GM12801 (cell line): ENCODE results near the gene CDH4.

ENCODE experiments used
- TF ChIP-seq, protein P1 (sequence below): IDR thresholded peaks from one replicate; pipeline ENCODE4 v1.5.1; 2011; ENCODE audit warnings: control low read depth; ENCODE audit not compliant: insufficient read length; ENCODE audit errors: extremely low read depth

The CDH4 gene

DNA sequence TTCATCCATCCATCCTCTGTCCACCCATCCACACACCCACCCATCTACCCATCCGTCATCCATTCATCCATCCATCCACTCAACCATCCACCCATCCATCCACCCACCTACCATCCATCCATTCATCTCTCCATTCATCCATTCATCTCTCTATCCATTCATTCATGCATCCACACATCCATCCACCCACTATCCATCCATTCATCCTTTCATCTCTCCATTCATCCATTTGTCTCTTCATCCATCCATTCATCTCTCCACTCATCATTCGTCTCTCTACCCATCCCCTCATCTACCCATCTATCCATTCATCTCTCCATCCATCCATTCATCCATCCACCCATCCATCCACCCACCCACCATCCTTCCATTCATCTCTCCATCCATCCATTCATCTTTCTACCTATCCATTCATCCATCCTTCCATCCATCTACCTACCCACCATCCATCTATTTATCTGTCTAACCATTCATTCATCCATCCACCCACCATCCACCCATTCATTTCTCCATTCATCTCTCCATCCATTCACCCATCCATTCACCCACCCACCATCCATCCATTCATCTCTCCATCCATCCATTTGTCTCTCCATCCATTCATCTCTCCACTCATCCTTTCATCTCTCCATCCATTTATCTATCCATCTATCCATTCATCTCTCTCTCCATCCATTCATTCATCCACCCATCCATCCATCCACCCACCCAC is 538.2 kb downstream of the CDH4 start:
- TF ChIP-seq, protein P1, sequence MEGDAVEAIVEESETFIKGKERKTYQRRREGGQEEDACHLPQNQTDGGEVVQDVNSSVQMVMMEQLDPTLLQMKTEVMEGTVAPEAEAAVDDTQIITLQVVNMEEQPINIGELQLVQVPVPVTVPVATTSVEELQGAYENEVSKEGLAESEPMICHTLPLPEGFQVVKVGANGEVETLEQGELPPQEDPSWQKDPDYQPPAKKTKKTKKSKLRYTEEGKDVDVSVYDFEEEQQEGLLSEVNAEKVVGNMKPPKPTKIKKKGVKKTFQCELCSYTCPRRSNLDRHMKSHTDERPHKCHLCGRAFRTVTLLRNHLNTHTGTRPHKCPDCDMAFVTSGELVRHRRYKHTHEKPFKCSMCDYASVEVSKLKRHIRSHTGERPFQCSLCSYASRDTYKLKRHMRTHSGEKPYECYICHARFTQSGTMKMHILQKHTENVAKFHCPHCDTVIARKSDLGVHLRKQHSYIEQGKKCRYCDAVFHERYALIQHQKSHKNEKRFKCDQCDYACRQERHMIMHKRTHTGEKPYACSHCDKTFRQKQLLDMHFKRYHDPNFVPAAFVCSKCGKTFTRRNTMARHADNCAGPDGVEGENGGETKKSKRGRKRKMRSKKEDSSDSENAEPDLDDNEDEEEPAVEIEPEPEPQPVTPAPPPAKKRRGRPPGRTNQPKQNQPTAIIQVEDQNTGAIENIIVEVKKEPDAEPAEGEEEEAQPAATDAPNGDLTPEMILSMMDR: no peak

DNA sequence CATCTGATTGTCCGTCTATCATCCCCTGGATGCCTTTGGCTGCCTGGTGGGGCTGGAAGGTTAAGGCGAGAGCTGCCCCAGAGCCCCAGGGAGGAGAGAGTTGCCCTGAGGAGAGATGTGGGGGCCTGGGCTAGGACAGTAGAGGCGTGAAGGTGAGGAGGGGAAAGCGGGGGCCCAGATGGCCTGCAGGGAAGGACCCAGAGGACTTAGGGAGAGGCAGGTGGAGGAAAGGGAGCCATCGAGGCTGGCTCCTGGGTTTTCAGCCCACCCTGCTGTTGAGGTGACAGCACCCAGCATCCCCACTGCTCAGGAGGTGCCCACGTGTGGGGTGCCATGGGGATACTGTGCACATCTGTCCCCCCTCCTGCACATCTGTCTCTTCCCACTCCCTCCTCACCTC is 539.9 kb downstream of the CDH4 start:
- TF ChIP-seq, protein P1: no peak

DNA sequence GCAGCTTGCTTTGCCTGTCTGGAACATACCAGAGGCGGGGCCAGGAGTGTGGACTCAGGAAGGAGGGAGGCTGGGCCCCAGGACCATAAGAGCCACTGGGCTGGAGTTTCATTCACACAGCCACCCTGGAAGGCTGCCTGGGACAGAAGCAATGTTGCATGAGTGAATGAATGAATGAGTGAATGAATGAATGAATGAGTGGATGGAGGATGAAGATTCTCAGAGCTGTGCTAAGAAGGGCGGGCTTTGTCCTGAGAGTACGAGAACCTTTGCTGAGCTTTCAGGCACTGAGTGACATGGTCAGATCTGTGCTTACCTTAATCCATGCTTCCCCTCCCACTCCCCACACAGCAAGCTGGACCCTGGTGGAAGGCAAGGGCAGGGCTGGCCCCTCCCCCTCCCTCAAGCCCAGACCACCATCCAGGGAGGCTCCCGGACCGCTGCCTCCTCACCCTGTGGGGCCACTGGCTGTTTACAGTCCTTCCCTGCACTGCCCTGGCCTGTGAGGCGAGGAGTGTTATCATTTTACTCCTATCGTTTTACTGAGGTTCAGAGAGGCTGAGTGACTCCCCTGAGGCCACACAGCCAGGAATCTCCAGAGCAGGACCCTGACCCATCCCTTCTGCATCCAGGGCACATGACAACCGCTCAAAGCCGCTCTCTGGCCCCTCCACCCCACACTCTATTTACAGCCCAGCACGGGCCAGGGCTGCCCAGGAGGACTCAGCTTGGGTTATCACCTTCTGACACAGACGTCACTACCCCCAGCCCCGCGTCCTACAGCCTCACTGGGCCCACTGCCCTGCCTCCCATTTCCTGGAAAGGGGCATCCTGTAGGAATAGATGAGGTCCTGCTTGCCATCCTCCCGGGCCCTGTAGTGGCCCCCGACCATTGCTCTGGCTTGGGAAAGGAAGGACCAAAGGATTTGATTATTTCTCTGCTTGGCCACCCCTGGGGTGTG is 543.9 kb downstream of the CDH4 start:
- TF ChIP-seq, protein P1: no peak

DNA sequence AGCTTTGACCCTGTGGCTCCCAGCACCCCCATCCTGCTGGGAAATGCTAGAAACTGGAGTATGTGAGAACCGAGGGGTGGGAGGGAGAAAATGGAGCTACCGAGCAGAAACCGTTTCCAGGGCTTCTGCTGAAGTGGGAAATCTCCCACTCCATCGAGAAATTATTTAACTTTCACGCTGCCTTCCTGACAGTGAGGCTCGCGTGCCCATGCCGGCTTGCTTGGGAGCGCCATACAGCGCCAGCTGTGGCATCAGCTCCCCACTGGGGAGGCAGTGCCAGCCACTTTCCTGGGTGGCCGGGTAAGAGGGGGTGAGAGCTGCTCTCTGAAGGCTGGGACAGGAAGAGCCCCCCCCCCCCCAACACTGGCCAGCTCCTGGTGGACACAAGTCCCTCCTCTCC is 544.7 kb downstream of the CDH4 start:
- TF ChIP-seq, protein P1: no peak

DNA sequence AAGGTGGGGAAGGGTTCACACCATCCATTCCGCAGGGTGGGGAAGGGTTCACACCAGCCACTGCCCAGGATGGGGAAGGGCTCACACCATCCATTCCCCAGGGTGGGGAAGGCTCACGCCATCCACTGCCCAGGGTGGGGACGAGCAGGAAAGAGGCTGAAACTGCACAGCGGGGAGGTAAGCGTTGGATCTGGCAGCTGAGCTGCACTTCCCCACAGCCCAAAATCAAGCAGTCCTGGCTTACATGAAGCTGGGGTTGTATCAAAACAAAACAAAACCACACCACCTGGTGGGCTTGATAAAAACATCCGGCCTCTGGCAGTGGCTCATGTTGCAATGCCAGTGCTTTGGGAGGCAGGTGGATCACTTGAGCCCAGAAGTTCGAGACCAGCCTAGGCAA is 545.1 kb downstream of the CDH4 start:
- TF ChIP-seq, protein P1: no peak

DNA sequence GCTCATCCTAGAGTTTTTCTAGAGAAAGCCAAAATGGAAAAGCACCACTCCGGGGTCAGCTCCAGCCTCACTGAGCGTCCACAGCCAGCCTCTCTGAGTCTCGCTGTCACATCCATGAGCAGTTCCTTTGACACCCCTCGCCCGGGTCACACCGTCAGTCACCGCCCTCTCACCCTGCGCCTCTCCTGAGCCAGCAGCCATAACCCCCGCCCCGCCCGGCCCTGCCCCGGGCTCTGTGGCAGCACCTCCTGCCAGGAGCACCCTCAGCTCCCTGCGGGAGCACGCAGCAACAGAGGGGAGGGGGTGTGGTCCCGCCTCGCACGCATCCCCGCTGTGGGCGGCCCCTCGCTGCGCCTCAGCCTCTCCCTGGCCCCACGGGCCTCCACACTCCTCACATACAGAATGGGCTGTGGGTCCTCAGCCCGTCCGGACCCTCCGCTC is 545.9 kb downstream of the CDH4 start:
- TF ChIP-seq, protein P1: no peak

DNA sequence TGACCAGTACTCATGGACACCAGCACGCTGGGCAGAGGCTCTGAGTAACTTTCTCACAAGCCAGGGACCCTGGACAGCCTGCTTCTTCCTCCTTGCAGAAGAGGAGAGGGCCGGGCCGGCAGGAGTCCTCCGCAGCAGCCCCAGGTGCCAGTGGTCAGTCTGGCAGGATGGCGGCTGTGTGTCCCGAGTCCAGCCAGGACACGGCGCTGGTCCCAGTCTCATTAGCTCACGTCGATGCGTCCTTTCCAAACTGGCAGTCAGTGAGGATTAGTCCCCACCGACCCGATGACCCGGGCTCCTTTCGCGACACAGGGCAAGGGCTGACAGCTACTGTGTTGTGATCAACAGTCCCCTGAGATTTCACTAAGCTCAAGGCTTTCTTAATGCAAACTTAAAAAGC is 546.6 kb downstream of the CDH4 start:
- TF ChIP-seq, protein P1: no peak
